NCI-H1417 (cell line): ENCODE data around the gene FBXO46.
A peak's percentile ranks its signal among the peaks of the same experiment; 100 is the strongest.

Source experiments
- DNase-seq, 3 experiments: peaks; one replicate each; lab custom pipeline; 2025; lab: John Stamatoyannopoulos, UW

FBXO46 gene

DNA sequence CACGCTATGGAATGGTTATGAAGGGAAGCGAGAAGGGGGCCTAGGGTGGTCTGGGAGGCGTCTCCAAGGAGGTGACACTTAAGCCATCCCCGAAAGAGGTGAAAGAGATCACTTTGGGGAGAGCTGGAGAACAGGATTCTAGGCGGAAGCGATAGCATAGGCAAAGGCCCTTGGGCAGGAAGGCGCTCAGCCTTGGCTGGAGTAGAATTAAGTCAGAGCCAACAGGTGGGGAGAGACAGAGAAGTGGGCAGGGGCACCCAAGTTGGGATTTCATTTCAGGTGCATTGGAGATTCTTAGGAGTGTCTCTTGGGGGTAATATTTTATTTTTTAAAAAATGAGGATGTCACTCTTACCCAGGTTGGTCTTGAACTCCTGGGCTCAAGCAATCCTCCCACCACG lies 48.6 kb downstream of the FBXO46 start:
- no peak for DNase-seq

DNA sequence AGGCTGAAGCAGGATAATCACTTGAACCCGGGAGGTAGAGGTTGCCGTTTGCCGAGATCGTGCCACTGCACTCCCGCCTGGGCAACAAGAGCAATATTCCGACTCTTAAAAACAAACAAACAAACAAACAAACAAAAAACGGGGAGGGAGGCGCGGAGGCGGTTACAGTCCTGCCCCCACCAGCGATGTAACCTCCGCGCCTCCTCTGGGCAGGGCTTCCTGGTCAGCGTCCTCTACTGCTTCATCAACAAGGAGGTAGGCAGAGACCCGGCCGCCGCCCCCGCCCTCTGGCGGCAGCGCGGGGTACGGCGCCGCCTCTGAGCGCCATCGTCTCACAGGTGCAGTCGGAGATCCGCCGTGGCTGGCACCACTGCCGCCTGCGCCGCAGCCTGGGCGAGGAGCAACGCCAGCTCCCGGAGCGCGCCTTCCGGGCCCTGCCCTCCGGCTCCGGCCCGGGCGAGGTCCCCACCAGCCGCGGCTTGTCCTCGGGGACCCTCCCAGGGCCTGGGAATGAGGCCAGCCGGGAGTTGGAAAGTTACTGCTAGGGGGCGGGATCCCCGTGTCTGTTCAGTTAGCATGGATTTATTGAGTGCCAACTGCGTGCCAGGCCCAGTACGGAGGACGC lies 49.2 kb downstream of the FBXO46 start:
- peak; percentile 78 to 86 (median 82) for DNase-seq

DNA sequence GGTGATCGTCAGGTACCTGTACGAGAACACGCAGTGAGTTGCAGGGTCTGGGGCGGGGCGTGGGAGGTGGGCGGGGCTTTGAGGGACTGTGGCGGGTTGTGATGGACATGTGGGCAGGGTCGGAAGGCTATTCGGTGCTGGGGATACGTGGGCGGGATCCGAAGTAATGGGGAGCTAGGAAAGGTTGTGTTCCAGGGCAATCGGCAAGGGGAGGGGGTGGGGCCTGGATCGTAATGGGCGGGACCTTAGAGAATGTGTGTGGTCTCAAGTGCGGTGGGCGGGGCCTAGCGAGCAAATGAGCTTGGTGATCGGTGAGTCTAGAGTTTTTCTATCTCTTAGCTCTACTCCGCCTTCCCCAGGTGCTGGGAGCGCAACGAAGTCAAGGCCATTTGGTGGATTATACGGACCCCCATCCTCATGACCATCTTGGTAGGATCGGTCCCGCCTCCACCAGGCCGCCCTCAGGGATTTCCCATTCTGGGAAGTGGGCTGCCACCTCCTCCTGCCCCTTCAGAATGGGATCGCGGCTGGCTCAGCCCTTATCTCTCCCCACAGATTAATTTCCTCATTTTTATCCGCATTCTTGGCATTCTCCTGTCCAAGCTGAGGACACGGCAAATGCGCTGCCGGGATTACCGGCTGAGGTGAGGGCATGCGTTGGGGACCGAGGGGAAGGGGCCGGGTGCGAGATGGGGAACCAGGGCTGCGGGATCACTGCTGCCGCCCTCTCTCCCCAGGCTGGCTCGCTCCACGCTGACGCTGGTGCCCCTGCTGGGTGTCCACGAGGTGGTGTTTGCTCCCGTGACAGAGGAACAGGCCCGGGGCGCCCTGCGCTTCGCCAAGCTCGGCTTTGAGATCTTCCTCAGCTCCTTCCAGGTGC lies 53.1 kb downstream of the FBXO46 start:
- DNase-seq: peak in 2 of 3 experiments; percentile 50 to 97

DNA sequence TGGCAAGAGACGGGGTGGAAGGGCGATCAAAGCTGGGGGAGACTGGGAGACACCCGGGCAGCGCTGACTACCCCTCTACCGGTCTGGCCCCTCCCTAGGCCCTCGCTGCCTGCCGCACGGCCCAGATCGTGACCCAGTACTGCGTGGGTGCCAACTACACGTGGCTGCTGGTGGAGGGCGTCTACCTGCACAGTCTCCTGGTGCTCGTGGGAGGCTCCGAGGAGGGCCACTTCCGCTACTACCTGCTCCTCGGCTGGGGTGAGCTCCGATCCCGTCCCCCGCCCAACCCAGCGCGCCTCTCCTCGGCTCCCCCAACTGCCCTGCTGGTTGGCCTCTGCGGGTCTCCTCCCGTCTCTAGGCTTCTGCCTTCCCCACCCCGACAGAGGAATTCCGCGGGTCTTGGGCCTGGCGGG lies 53.8 kb downstream of the FBXO46 start:
- DNase-seq: no peak

DNA sequence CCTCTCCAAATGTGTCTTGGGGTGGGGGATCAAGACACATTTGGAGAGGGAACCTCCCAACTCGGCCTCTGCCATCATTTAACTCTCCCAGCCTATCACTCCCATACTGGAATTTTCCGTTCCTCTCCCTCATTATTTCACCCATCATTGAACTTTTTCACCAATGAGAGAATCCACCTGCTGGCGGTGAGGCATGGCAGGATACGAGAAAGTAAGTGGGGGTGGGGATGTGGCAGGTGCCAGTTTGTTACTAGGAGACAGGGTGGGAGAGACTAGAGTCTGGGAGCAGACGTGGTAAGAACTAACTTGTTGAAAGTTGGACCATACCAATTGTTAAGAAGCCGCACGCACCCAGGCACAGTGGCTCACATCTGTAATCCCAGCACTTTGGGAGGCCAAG lies 55.8 kb downstream of the FBXO46 start:
- peak; percentile 6 to 67 (median 29) for DNase-seq

DNA sequence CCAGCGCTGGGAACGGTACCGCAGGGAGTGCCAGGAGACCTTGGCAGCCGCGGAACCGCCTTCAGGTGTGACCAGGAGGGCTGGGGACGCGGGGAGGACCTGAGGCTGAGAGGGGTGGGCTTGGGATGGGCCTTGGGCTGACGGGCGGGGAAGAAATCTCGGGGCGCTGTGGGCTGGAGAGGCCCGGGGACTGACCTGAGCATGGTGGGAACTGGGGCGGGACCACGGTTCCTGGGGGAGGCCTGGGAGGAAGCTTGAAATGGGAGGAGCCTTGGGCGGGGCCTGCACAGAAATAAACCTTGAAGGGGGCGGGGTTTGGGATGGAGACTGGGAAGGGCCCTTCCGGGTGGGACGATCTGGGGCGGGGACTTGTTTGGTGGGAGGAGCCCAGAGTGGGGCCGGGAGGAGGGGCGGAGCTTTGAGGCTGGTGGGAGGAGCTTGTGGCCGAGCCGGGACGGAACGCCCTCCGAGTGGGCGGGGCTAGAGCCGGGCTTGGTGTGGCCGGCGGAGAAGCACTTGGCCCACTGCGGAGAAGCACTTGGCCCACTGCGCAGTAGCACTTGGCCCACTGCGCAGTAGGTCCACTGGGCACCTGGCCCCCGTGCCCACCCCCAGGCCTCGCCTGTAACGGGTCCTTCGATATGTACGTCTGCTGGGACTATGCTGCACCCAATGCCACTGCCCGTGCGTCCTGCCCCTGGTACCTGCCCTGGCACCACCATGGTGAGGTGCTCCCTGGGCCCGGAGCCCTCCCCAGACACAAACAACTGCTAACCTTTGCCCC lies 59.8 kb downstream of the FBXO46 start:
- peak; percentile 47 to 91 (median 72) for DNase-seq

DNA sequence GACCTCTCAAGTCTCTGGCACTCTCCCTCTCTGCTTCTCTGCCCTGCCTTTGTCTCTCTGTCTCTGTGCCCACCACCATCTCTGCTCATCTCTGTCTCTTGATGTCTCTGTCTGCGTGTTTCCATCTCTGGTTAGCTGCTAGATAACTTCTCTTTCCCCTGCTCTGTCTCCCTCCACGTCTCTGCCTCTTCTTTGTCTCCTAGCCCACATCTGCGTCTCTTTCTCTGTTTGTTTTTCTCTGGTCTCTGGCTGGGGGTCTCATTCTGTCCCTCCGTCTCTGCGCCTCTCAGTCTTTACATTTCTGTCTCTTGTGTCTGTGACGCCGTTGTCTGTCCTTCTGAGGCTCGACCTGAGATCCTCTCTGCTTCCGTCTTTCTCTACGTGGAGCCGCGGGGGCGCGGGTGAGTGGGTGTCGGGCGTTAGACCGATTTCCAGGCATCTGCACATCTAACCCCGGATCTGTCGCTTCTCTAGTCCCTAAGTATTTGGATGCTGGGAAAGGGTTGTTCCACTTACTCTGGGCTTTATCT lies 62.3 kb downstream of the FBXO46 start:
- no peak for DNase-seq

DNA sequence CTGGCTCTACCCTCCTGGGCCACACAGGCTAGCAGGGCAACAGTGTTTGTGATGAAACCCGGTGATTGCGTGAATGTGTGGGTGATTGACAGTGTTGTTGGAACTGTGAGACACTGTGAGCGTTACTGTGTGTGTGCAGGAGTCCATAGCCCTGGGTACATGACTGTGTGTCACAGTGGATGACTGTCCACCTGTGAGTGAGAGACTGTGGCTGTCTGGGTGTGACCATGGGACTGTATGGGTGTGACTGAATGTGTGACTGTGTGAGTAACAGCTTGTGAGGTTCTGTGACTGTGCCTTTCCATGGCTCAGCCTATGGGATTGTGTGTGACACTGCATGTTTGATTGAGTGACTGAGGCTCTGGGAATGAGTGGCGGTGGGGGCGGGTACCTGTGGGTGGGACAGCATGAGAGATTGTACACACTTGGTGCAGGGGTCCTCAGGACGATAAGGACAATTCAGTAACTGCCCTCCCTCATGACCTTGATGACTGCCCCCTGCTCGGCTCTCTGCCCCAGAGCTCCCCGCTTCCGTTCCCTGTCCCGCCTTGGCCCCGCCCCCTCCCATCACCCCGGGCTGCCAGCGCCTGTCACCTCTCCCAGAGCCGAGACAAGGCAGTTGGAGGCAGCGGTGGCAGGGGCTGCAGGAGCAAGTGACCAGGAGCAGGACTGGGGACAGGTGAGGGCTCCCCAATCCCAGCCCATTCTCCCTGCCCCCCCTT lies 62.9 kb downstream of the FBXO46 start, which contains the start of gene GIPR:
Gene GIPR, plus strand, starts transcription at position 602 of the 722 bp plus-strand sequence. CDS start 1,300 bp downstream, outside the sequence.
- peak; percentile 26 to 47 (median 28) for DNase-seq

DNA sequence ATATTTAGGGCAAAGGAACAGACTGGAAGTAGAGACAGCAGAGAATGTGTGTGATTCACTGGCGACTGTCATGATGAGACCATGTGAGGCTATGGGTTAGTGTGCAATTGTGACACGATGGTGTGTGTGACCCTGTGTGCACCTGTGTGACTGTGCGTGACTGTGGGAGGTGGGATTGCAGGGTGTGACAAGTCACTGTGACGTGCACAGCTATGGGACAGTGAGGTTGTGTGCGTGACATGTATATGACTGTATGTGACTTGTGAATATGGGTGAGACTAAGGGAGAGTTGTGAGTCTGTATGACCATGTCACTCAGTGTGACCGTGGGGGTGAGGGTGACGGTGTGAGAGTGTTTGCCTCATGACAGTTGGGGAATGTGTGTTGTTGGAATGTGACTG lies 66.1 kb downstream of the FBXO46 start:
- DNase-seq: no peak

DNA sequence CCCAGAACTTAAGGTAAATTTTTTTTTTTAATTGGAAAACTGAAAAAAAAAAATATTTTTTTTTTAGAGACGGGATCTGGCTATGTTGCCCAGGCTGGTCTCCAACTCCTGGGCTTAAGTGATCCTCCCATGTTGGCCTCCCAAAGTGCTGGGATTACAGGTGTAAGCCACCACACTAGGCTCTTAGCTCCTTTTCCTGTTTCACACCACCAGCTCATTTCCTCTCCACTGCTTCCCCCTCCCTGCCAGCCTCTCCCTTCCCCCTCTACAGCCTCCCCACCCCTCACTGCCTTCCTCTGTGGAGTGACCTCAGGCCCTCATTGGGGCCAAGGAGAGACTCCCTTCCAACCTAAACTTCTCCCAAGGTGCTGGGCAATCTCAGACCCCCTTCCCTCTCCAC lies 66.9 kb downstream of the FBXO46 start:
- no peak for DNase-seq

DNA sequence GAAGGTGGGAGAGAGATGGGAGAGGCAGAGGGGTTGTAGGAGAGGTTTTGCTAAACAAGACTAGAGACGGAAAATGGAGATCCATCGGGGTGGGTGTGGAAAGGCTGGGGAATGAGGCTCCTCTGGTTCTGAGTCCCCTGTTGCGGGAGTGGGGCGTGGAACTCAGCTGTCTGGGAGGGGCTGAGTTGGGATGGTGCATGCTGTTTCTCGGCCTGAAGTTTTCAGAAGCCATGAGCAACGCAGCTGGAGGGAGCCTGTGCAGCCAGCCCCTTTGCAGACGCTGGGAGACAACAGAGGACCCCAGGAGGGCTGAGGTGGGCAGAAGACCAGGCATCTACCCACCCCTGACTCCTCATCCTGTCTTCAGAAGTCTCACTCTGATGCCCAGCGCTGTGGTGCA lies 70.1 kb downstream of the FBXO46 start:
- DNase-seq: no peak
